ENCODE data around the gene CELA2A.

- no peak for TF ChIP-seq POLR2A (IDR thresholded peaks at IDR 0.05; ENCODE audit: low read length)
- TF ChIP-seq CTCF (IDR thresholded peaks at IDR 0.05) = no peak
- no peak for TF ChIP-seq MAX (IDR thresholded peaks at IDR 0.05)
- TF ChIP-seq REST (IDR thresholded peaks at IDR 0.05) = no peak
- TF ChIP-seq POLR2AphosphoS2 (conservative IDR thresholded peaks at IDR 0.05; ENCODE audit: low read length) = no peak
- no peak for TF ChIP-seq RNF2 (IDR thresholded peaks at IDR 0.05; ENCODE audit: borderline replicate concordance, low read depth)
- no peak for TF ChIP-seq HMGXB4 (CRISPR knock-in tag; IDR thresholded peaks at IDR 0.05; ENCODE audit: borderline replicate concordance)
- no peak for TF ChIP-seq KDM1A (IDR thresholded peaks at IDR 0.05; ENCODE audit: low read depth)
- TF ChIP-seq PHF8 (IDR thresholded peaks at IDR 0.05; ENCODE audit: borderline replicate concordance, low read depth) = no peak
- TF ChIP-seq BHLHE40 (IDR thresholded peaks at IDR 0.05; ENCODE audit: low read depth, low read length) = no peak
- no peak for TF ChIP-seq EHF (CRISPR knock-in tag; IDR thresholded peaks at IDR 0.05)
These were observed 2.8 kb upstream of the CELA2A start for GRCh38 chr1:15453734-15454133.

Data from A549 (cell line).